Osteoblast (primary cell): Measurements from ENCODE around the gene CDH22. TPM values are rescaled to one million over a fixed set of nuclear protein-coding genes. Genes with fewer than 3 reads are reported as not detected.

Source experiments
- DNase-seq: peaks from one replicate; pipeline ENCODE4 v3.0.0; 2011; ENCODE audit warnings: low spot score, mixed read lengths; ENCODE audit not compliant: insufficient read length; ENCODE audit errors: missing footprints
- H2AFZ ChIP-seq: 2 replicates; pipeline ENCODE4 v1.6.0; 2011; ENCODE audit warnings: mild to moderate bottlenecking, low read length
- H3K27ac ChIP-seq: 2 replicates; pipeline ENCODE4 v1.5.1; 2011; ENCODE audit warnings: mild to moderate bottlenecking, low read depth, low read length, moderate library complexity
- H3K27me3 ChIP-seq: 2 replicates; pipeline ENCODE4 v1.6.0; 2012; ENCODE audit warnings: mild to moderate bottlenecking, control low read depth, inconsistent platforms, low read length, moderate library complexity; ENCODE audit not compliant: insufficient read depth
- H3K36me3 ChIP-seq: 2 replicates; pipeline ENCODE4 v1.5.1; 2011; ENCODE audit warnings: mild to moderate bottlenecking, low read length, control low read depth, moderate library complexity; ENCODE audit not compliant: insufficient read depth
- H3K4me1 ChIP-seq: 2 replicates; pipeline ENCODE4 v1.5.1; 2011; ENCODE audit warnings: mild to moderate bottlenecking, low read length, control low read depth, moderate library complexity; ENCODE audit not compliant: insufficient read depth
- H3K4me2 ChIP-seq: 2 replicates; pipeline ENCODE4 v1.6.0; 2011; ENCODE audit warnings: mild to moderate bottlenecking, low read length; ENCODE audit not compliant: insufficient read depth
- H3K4me3 ChIP-seq: fragments of 200-600 bp; sonication (generic); 3 replicates; pipeline ENCODE4 v1.5.1; 2012; ENCODE audit warnings: mild to moderate bottlenecking, low read length, inconsistent platforms; ENCODE audit not compliant: insufficient read depth
- H3K79me2 ChIP-seq: 2 replicates; pipeline ENCODE4 v1.6.0; 2012; ENCODE audit warnings: mild to moderate bottlenecking, low read length, control low read depth, inconsistent platforms; ENCODE audit not compliant: insufficient read depth
- H3K9me3 ChIP-seq: 2 replicates; pipeline ENCODE4 v1.5.1; 2011; ENCODE audit warnings: low read depth, low read length, control low read depth
- H4K20me1 ChIP-seq: 2 replicates; pipeline ENCODE4 v1.6.0; 2012; ENCODE audit warnings: mild to moderate bottlenecking, low read length, control low read depth; ENCODE audit not compliant: insufficient read depth
- total RNA-seq: library from RNA; depleted of rRNA; stranded (reverse); fragments of >200 nt; gene quantifications from 2 replicates; pipeline ENCODE4 v1.2.3, GENCODE V29; 2012
- TF ChIP-seq, protein P1 (sequence below): IDR thresholded peaks from 2 replicates; pipeline ENCODE4 v1.5.1; 2011; ENCODE audit warnings: mild to moderate bottlenecking, low read depth, low read length, moderate library complexity; ENCODE audit errors: extremely low read depth

CDH22 gene
- total RNA-seq, 1 donor, result not detected

GRCh38 chr20:46349035-46349741 lies 40.9 kb upstream of the CDH22 start:
- H2AFZ ChIP-seq, result no peak overlapping the region
- no peak overlapping the region for H3K4me3 ChIP-seq
- no peak overlapping the region for H3K4me2 ChIP-seq
- peaks cover 14% of the 10 kb centered on the region for H3K4me1 ChIP-seq
- no peaks in the 10 kb centered on the region for H3K79me2 ChIP-seq
- peaks cover 21% of the 10 kb centered on the region for H3K36me3 ChIP-seq
- DNase-seq, result peak; percentile 92
- H3K27me3 ChIP-seq, result peaks cover 2% of the 10 kb centered on the region
- no peaks in the 10 kb centered on the region for H3K9me3 ChIP-seq
- TF ChIP-seq, protein P1, sequence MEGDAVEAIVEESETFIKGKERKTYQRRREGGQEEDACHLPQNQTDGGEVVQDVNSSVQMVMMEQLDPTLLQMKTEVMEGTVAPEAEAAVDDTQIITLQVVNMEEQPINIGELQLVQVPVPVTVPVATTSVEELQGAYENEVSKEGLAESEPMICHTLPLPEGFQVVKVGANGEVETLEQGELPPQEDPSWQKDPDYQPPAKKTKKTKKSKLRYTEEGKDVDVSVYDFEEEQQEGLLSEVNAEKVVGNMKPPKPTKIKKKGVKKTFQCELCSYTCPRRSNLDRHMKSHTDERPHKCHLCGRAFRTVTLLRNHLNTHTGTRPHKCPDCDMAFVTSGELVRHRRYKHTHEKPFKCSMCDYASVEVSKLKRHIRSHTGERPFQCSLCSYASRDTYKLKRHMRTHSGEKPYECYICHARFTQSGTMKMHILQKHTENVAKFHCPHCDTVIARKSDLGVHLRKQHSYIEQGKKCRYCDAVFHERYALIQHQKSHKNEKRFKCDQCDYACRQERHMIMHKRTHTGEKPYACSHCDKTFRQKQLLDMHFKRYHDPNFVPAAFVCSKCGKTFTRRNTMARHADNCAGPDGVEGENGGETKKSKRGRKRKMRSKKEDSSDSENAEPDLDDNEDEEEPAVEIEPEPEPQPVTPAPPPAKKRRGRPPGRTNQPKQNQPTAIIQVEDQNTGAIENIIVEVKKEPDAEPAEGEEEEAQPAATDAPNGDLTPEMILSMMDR, result peak; percentile 69
- no peak overlapping the region for H3K27ac ChIP-seq
- no peaks in the 10 kb centered on the region for H4K20me1 ChIP-seq

GRCh38 chr20:46347841-46348803 lies 39.8 kb upstream of the CDH22 start:
- no peaks in the 10 kb centered on the region for H4K20me1 ChIP-seq
- peaks cover 14% of the 10 kb centered on the region for H3K4me1 ChIP-seq
- H3K36me3 ChIP-seq, result peaks cover 21% of the 10 kb centered on the region
- H3K9me3 ChIP-seq, result no peaks in the 10 kb centered on the region
- DNase-seq, result peak; percentile 46
- no peak overlapping the region for H3K4me3 ChIP-seq
- no peaks in the 10 kb centered on the region for H3K79me2 ChIP-seq
- no peak overlapping the region for H2AFZ ChIP-seq
- H3K27ac ChIP-seq, result no peak overlapping the region
- TF ChIP-seq, protein P1, result no peak
- H3K4me2 ChIP-seq, result no peak overlapping the region
- peaks cover 12% of the 10 kb centered on the region for H3K27me3 ChIP-seq

DNA sequence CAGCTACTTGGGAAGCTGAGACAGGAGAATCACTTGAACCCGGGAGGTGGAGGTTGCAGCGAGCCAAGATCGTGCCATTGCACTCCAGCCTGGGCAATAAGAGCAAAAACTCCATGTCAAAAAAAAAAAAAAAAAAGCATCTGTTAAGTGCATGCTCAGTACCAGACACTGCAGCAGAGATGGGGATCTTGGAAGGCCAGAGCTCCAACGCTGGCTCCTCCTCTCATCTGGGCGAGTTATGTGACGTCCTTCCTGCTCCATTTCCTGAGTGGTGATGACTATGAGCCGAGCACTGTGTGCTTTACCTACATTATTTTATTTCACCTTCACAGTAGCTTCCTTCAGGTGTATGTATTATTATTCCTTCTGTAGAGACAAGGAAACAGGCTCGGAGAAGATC lies 38.5 kb upstream of the CDH22 start:
- Histone ChIP-seq H4K20me1 (no peaks in the 10 kb centered on the region), H3K27ac (no peak overlapping the region), H2AFZ (no peak overlapping the region), H3K4me1 (peaks cover 18% of the 10 kb centered on the region), H3K79me2 (no peaks in the 10 kb centered on the region), H3K9me3 (no peaks in the 10 kb centered on the region), H3K27me3 (peaks cover 26% of the 10 kb centered on the region), H3K4me3 (no peak overlapping the region), H3K4me2 (no peak overlapping the region), H3K36me3 (peaks cover 18% of the 10 kb centered on the region)
- TF ChIP-seq, protein P1, result no peak
- peak; percentile 26 for DNase-seq
